Activated naive CD4-positive, alpha-beta T cell treated with anti-CD3 and anti-CD28 coated beads for 36 hours (primary cell): ENCODE measurements around the gene LONRF2. TPM values are rescaled to one million over a fixed set of nuclear protein-coding genes. Genes with fewer than 3 reads are reported as not detected.
"Not testable (repeated sequence)": the region's sequence is repeated elsewhere in the genome, so short reads cannot be mapped to it uniquely, and the experiment has no call there.

Experiments used
- CTCF ChIA-PET: fragments of 350-600 bp; sonication (Branson Sonifier 250); formaldehyde crosslinking; loops from one replicate; lab custom pipeline; 2021; ENCODE audit warnings: antibody characterized with exemption; lab: Charles Lee
- DNase-seq: peaks from one replicate; pipeline ENCODE4 v3.0.0-alpha.2; 2020
- H3K27ac Mint-ChIP-seq: one replicate; pipeline ENCODE4 v1.8.0; 2021; ENCODE audit warnings: mild to moderate bottlenecking, mixed read lengths
- H3K27me3 Mint-ChIP-seq: one replicate; pipeline ENCODE4 v1.8.0; 2021; ENCODE audit warnings: low read depth, mixed read lengths
- H3K36me3 Mint-ChIP-seq: one replicate; pipeline ENCODE4 v1.8.0; 2021; ENCODE audit warnings: low read depth, mixed read lengths
- H3K4me1 Mint-ChIP-seq: one replicate; pipeline ENCODE4 v1.8.0; 2021; ENCODE audit warnings: low read depth, mixed read lengths
- H3K4me3 Mint-ChIP-seq: one replicate; pipeline ENCODE4 v1.8.0; 2021; ENCODE audit warnings: mild to moderate bottlenecking, moderate library complexity, mixed read lengths
- H3K9me3 Mint-ChIP-seq: one replicate; pipeline ENCODE4 v1.8.0; 2021; ENCODE audit warnings: mixed read lengths
- intact Hi-C: fragments of 100-400 bp; cut with micrococcal nuclease; formaldehyde crosslinking; loops from one replicate; pipeline ENCODE4 v1.15.1; 2023
- total RNA-seq, 2 experiments: library from RNA; stranded (reverse); gene quantifications; one replicate each; pipeline ENCODE4 v1.2.3, GENCODE V29; 2021

LONRF2 gene
- total RNA-seq, 2 experiments from 2014 or later, result not detected

- no peak overlapping the region for H3K4me3 Mint-ChIP-seq
- H3K27ac Mint-ChIP-seq, result no peak overlapping the region
- CTCF ChIA-PET, result interaction anchor here (9.4 kb wide), 1 partner anchor 120 kb away, joined by 127 read pairs; no protein-coding TSS in a partner anchor
- H3K4me1 Mint-ChIP-seq, result no peaks in the 10 kb centered on the region
- no peaks in the 10 kb centered on the region for H3K36me3 Mint-ChIP-seq
- DNase-seq, result no peak
- intact Hi-C loops, result no loop called here
- H3K9me3 Mint-ChIP-seq, result no peaks in the 10 kb centered on the region
- no peaks in the 10 kb centered on the region for H3K27me3 Mint-ChIP-seq
These were observed 63.2 kb downstream of the LONRF2 start for GRCh38 chr2:100259106-100259505.

DNA sequence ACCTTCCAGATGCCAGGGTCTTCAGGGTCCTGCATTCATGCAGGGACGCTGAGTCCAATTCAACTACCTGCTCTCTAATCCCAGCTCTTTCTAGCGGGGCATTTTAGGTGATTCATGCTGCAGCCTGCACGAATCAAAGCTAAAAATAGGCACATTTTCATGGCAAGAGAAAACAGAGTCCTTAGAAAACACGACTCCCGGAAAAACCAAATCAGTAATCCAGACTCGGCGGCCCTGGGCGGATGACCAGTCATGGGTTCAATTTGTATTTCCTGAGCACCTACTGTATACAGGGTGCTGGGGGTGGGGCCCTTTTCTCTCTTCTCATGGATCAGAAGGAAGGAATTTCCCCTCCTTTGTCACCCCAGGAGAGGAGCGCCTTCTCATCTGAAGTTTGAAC is 64.4 kb downstream of the LONRF2 start:
- no peaks in the 10 kb centered on the region for H3K4me1 Mint-ChIP-seq
- no peaks in the 10 kb centered on the region for H3K9me3 Mint-ChIP-seq
- H3K27me3 Mint-ChIP-seq, result no peaks in the 10 kb centered on the region
- CTCF ChIA-PET, result no interaction called here
- intact Hi-C loops, result no loop called here
- no peak for DNase-seq
- H3K36me3 Mint-ChIP-seq, result no peaks in the 10 kb centered on the region
- H3K4me3 Mint-ChIP-seq, result no peak overlapping the region
- no peak overlapping the region for H3K27ac Mint-ChIP-seq

GRCh38 chr2:100256849-100257248 is 65.5 kb downstream of the LONRF2 start:
- no peaks in the 10 kb centered on the region for H3K4me1 Mint-ChIP-seq
- CTCF ChIA-PET, result no interaction called here
- no peak overlapping the region for H3K4me3 Mint-ChIP-seq
- H3K27me3 Mint-ChIP-seq, result no peaks in the 10 kb centered on the region
- no peaks in the 10 kb centered on the region for H3K36me3 Mint-ChIP-seq
- H3K27ac Mint-ChIP-seq, result no peak overlapping the region
- no peaks in the 10 kb centered on the region for H3K9me3 Mint-ChIP-seq
- intact Hi-C loops, result no loop called here
- no peak for DNase-seq

DNA sequence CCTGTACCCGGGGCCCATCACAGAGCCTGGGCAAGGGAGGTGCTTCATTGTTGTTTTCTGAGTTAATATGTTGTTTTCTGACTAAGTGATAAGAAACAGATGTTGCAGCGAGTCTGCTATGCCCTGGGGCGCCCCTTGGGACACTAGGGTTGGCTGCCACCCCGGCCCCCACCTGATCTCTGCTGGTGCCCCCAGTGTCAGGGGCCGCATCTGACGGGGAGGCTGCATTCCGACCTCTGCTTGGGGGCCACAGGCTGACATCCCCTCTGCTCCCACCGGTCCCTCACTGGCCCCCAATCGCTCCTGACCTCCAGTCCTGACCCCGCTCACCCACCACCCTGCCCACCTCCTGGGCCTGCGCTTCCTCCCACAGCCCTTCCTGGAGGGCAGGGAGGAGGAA is 65.9 kb downstream of the LONRF2 start:
- CTCF ChIA-PET, result no interaction called here
- DNase-seq, result no peak

GRCh38 chr2:100254646-100255210 is 67.6 kb downstream of the LONRF2 start:
- no peak overlapping the region for H3K4me3 Mint-ChIP-seq
- H3K36me3 Mint-ChIP-seq, result no peaks in the 10 kb centered on the region
- H3K4me1 Mint-ChIP-seq, result no peaks in the 10 kb centered on the region
- intact Hi-C loops, result no loop called here
- peaks cover 2% of the 10 kb centered on the region for H3K27me3 Mint-ChIP-seq
- DNase-seq, result no peak
- H3K27ac Mint-ChIP-seq, result no peak overlapping the region
- CTCF ChIA-PET, result interaction anchor here (1.0 kb wide), 1 partner anchor 8 kb away, joined by 5 read pairs; no protein-coding TSS in a partner anchor
- no peaks in the 10 kb centered on the region for H3K9me3 Mint-ChIP-seq

More for the DNA sequence above, 65.9 kb downstream of the LONRF2 start:
- Mint-ChIP-seq H3K4me1 (no peaks in the 10 kb centered on the region), H3K27ac (no peak overlapping the region), H3K9me3 (no peaks in the 10 kb centered on the region), H3K36me3 (no peaks in the 10 kb centered on the region), H3K4me3 (no peak overlapping the region), H3K27me3 (no peaks in the 10 kb centered on the region)
- intact Hi-C loops, result no loop called here

- Mint-ChIP-seq H3K9me3 (no peaks in the 10 kb centered on the region), H3K27ac (no peak overlapping the region), H3K4me3 (no peak overlapping the region), H3K27me3 (peaks cover 6% of the 10 kb centered on the region), H3K4me1 (no peaks in the 10 kb centered on the region), H3K36me3 (no peaks in the 10 kb centered on the region)
- intact Hi-C loops, result no loop called here
- DNase-seq, result no peak
- CTCF ChIA-PET, result interaction anchor here (1.0 kb wide), 1 partner anchor 9 kb away, joined by 5 read pairs; no protein-coding TSS in a partner anchor
These were observed 68.5 kb downstream of the LONRF2 start for GRCh38 chr2:100253786-100254185.

DNA sequence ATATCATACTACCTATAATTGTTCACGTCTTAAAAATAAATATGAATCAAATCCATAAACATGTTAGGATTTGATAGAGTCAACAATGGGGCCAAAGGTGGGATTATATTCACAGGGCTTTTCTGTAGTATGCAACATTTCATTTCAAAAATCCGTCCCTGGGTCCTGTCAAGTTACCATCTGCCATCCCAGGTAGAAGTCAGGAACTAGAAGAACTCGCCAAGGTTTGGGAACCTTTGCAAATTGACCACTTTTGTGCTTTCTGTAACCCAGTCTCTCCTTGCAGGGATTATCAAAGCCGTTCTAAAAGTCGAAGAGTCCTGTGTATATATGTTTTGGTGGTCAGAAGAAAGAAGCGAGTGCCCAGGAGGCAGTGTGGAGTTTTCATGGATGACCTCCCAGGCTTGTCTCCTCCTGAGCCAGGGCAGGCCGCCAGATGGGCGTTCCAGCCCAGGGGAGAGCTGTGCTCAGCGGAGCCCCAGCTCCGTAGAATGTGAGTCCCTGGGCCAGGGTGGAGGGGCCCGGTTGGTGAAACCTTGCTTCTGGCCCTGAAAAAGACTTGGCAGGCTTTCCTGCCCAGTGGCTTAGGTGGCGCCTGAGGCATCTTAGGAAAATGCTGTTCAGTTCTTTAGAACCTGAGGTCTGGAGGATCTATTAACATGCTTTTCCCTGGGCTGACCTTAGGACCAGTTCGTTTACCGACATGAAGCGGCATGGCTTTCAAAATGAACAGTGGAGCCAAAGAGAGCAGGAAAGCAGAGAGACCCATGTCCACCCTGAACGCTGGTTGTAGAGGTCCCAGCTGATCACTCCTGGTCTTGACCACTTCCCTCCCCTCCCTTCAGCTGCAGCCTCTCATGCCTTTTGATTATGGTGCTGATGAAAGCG is 69.2 kb downstream of the LONRF2 start:
- Mint-ChIP-seq H3K27ac (no peak overlapping the region), H3K4me1 (no peaks in the 10 kb centered on the region), H3K36me3 (no peaks in the 10 kb centered on the region), H3K4me3 (no peak overlapping the region), H3K9me3 (no peaks in the 10 kb centered on the region), H3K27me3 (peaks cover 8% of the 10 kb centered on the region)
- DNase-seq, result no peak
- CTCF ChIA-PET, result no interaction called here
- intact Hi-C loops, result no loop called here

- no peak overlapping the region for H3K27ac Mint-ChIP-seq
- H3K36me3 Mint-ChIP-seq, result no peaks in the 10 kb centered on the region
- H3K27me3 Mint-ChIP-seq, result peaks cover 18% of the 10 kb centered on the region
- peaks cover 2% of the 10 kb centered on the region for H3K4me1 Mint-ChIP-seq
- H3K4me3 Mint-ChIP-seq, result no peak overlapping the region
- H3K9me3 Mint-ChIP-seq, result no peaks in the 10 kb centered on the region
- DNase-seq, result no peak
- CTCF ChIA-PET, result interaction anchor here (2.2 kb wide), 1 partner anchor 11 kb away, joined by 6 read pairs; no protein-coding TSS in a partner anchor
- intact Hi-C loops, result no loop called here
These were observed 71.7 kb downstream of the LONRF2 start for GRCh38 chr2:100250645-100251044.

GRCh38 chr2:100248971-100249370 is 73.3 kb downstream of the LONRF2 start:
- DNase-seq, result no peak
- CTCF ChIA-PET, result no interaction called here
- H3K4me1 Mint-ChIP-seq, result peaks cover 2% of the 10 kb centered on the region
- H3K27ac Mint-ChIP-seq, result no peak overlapping the region
- no peaks in the 10 kb centered on the region for H3K36me3 Mint-ChIP-seq
- no peaks in the 10 kb centered on the region for H3K9me3 Mint-ChIP-seq
- H3K4me3 Mint-ChIP-seq, result no peak overlapping the region
- H3K27me3 Mint-ChIP-seq, result peaks cover 18% of the 10 kb centered on the region
- intact Hi-C loops, result no loop called here

DNA sequence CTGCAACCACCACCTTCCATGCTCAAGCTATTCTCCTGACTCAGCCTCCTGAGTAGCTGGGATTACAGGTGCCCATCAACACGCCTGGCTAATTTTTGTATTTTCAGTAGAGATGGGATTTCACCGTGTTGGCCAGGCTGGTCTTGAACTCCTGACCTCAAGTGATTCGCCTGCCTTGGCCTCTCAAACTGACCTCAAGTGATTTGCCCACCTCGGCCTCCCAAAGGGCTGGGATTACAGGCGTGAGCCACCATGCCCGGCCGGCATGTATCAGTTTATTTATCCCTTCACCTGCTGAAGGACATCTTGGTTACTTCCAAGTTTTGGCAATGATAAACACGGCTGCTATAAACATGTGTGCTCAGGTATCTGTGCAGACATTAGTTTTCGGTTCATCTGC is 73.7 kb downstream of the LONRF2 start:
- CTCF ChIA-PET, H3K36me3 Mint-ChIP-seq, H3K4me3 Mint-ChIP-seq, intact Hi-C loops, H3K4me1 Mint-ChIP-seq, DNase-seq, H3K27ac Mint-ChIP-seq, H3K9me3 Mint-ChIP-seq: not testable (repeated sequence)
- peaks cover 18% of the 10 kb centered on the region for H3K27me3 Mint-ChIP-seq

GRCh38 chr2:100248044-100248330 is 74.3 kb downstream of the LONRF2 start:
- peaks cover 18% of the 10 kb centered on the region for H3K27me3 Mint-ChIP-seq
- no peak overlapping the region for H3K27ac Mint-ChIP-seq
- H3K36me3 Mint-ChIP-seq, result no peaks in the 10 kb centered on the region
- intact Hi-C loops, result no loop called here
- no peaks in the 10 kb centered on the region for H3K9me3 Mint-ChIP-seq
- H3K4me3 Mint-ChIP-seq, result no peak overlapping the region
- DNase-seq, result no peak
- CTCF ChIA-PET, result no interaction called here
- H3K4me1 Mint-ChIP-seq, result peaks cover 2% of the 10 kb centered on the region

GRCh38 chr2:100247256-100248043 is 74.9 kb downstream of the LONRF2 start:
- no peaks in the 10 kb centered on the region for H3K9me3 Mint-ChIP-seq
- H3K27me3 Mint-ChIP-seq, result peaks cover 18% of the 10 kb centered on the region
- H3K36me3 Mint-ChIP-seq, result no peaks in the 10 kb centered on the region
- no peak overlapping the region for H3K4me3 Mint-ChIP-seq
- CTCF ChIA-PET, result interaction anchor here (2.6 to 3.3 kb wide), 2 partner anchors 15 to 688 kb away, joined by 11 to 31 read pairs; no protein-coding TSS in a partner anchor
- H3K4me1 Mint-ChIP-seq, result peaks cover 2% of the 10 kb centered on the region
- no peak overlapping the region for H3K27ac Mint-ChIP-seq
- DNase-seq, result no peak
- intact Hi-C loops, result no loop called here
